HG03159 (cell line): Measurements from ENCODE around the gene CDH2.

Experiments
- ATAC-seq: cut with Tn5 transposase; IDR thresholded peaks from one replicate; pipeline ENCODE4 v1.9.1; 2021; ENCODE audit warnings: mild to moderate bottlenecking, moderate library complexity; ENCODE audit not compliant: unreplicated experiment

The CDH2 gene

DNA sequence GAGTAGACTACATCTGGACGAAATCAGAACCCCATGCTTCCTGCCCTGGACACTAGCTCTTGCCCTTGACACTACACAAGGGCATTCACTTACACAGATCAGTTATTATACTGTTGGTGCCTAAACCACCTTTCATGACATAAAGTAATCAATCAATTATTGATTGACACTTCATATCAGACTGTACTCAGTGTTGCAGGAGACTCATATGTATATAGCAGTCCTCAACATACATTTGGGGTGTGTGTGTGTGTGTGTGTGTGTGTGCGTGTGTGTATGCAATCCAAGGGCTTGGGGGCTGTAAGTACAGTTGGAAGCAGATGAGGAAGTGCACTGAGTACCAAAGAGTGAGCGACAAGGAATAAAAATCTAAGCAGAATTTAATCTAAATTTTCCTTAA is 5.1 kb downstream of the CDH2 start:
- no peak for ATAC-seq

DNA sequence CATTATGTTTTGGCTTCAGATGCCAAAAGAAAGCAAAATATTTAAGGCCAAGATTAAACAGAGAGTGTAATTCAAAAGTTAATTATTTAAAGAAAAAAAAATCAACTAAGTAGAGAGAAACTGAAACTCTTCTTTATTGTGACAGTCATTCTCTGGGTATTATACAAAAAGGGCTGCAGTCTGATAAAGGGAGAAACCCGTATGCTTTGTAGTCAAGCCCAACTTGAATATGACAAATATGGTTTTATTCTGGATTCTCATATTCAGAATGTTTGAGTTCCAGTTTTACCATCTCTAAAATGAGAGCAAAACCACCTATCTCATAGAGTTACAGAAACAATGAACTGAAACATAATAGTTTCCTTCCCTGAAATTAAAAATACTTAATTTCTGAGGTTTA is 8.2 kb downstream of the CDH2 start:
- ATAC-seq = no peak

- no peak for ATAC-seq
These were observed 9.0 kb downstream of the CDH2 start for GRCh38 chr18:28167835-28168349.

DNA sequence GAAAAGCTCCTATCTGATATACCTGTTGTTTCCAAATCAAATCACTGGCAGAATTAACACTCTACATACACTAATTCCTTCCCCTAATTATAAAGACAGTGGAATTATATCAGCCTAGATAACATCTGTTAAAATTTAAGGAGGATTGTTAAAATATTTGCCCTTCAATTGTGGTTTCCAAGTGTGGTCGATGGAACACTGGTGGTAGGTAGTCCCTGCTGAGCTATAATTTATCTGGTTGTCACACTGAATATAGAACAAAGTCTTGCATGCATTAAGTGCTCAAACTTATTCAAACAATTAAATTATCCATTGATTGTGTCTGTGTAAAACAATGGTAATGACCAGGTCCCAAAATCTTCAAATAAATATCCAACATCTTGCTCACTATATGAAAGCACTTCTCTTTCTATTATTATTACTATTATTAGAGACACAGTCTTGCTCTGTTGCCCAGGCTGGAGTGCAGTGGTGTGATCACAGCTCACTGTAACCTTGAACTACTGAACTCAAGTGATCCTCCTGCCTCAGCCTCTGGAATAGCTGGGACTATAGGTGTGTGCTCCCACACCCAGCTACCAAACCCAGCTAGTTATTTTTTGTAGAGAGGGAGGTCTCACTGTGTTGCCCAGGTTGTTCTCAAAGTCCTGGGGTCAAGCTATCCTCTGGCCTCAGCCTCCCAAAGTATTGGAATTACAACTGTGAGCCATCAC is 12.0 kb downstream of the CDH2 start:
- ATAC-seq = no peak

DNA sequence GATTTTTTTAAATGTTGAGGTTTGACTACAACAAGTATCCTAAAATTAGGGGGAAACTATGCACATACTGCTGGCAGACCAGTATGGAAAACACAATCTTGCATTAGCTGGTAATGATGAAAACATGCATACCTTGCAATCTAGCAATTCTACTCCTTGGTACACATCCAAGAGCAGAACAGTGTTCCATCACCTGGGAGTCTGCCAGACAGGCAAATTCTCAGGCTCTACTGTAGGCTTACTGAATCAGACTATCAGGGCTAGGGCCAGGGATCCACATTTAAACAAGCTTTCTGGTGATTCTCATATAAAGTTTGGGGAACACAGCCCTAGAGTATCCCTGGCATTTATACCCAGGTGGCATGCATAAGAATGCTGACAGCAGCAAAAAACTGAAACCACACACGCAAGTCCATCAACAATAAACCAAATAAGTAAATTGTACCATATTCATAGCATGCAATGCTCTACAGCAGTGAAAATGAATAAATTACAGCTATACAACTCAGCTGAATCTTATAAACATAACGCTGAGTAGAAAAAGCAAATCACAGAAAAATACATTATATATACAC is 13.6 kb downstream of the CDH2 start:
- ATAC-seq = no peak

DNA sequence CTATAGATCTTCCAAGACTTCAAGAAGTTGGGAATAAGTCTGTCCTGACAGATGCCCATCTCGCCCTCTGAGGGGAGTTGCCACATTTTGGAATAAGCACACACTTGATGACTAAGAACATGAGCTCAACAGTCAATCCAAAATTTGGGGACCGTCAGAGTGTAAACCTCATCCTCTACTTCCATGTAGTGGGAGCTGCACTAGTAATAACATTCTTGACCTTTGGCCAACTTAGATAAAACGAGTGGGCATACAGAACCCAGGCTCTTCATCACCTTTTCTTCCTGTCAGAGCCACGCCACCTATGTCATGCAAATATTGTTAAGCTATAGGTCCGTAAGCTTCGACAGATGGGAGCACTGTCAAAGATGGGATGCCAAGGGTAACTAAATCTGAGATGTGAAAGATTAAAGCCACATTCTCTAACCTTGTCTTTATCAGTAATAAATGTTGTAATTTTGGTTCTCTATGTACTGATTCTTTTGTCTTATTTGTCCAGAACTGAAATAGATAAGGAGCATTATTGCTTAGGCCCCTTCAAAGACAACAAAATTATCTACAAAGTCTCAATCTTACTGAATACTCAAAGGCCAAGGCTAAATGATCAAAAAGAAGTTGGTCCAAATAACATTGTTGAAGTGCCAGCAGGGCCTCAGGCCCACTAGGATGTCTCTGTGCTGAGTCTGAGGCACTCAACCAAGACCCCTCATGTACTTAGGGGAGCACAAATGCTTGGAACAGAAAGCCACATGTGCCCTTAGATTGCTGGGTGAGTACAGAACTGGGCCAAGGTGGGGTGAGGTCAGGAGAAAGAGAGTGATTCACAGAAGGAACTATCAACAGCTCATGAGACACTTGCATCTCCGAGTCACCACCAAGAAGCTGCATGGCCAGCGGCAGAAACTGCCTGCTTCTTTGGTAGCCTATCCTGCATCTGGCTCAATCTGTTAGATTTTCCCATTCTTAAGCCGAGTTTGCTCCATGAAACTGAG is 15.0 kb downstream of the CDH2 start:
- ATAC-seq = no peak

DNA sequence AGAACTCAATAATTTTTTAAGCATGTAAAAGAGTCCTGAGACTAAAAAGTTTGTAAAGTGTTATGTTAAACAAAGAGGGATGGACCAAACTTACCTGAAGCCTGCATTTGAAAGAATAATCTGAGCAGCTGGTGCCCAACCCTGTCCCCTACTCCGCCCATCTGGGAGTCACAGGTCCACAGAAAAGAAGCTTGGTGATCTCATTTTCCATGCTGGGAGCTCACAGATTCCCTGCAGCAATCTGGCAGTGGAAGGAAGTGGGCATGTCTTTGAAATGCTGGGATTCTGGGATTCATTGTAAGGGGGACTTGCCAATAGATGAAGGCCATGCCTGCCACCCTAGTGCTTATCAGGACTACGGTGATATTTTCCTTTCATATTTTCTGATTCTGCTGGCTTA is 17.9 kb downstream of the CDH2 start:
- no peak for ATAC-seq

- no peak for ATAC-seq
These were observed 18.8 kb downstream of the CDH2 start for GRCh38 chr18:28158083-28158581.

GRCh38 chr18:28153485-28154065 is 23.4 kb downstream of the CDH2 start:
- no peak for ATAC-seq

GRCh38 chr18:28152754-28153153 is 24.2 kb downstream of the CDH2 start:
- no peak for ATAC-seq

DNA sequence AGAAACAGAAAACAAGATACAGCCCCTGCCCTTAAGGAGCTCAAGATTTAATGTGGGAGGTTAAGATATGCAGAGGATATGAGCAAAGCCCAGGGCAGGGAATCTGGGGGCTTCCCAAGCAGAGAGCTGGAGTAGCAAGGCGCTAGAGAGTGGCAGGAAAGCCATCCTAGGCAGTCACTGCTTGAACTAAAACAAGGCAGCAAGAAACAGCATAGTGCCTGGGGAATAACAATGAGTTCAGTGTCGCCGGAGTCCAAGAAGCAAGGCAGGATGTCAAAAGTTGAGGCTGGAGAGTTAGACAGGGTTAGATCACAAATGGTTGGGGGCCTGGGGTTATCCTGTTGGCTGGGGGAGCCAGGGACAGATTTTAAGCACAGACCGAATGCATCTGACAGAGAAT is 24.6 kb downstream of the CDH2 start:
- no peak for ATAC-seq

- no peak for ATAC-seq
These were observed 25.5 kb downstream of the CDH2 start for GRCh38 chr18:28151434-28151833.

GRCh38 chr18:28150925-28151324 is 26.0 kb downstream of the CDH2 start:
- ATAC-seq = no peak

DNA sequence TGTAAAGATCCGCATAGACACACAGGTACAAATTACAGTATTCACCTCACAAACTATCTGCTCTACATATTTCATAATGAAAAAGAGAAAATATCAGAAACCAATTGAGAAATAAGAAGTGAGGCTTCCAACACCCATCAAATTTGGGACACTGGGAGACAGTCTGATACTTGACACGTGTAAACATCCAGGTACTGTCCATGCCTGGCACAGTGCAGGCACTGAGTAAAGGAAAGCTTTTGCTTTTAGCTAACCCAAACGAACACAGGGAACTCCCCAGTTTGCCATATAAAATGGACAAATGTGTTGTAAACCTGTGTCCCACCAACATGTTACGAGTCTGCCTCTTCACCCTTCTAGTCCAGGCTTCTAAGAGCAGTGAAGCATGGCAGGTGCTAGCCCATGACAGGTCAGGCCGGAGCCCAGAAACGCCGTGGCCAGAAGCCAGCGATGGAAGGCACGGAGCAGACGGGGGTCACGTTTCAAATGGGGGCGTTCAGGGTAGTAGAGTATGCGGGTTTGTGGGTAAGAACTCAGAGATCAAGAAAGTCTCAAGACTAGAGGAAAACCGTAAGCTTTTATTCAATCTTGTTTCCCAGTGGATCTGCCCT is 27.0 kb downstream of the CDH2 start:
- no peak for ATAC-seq

DNA sequence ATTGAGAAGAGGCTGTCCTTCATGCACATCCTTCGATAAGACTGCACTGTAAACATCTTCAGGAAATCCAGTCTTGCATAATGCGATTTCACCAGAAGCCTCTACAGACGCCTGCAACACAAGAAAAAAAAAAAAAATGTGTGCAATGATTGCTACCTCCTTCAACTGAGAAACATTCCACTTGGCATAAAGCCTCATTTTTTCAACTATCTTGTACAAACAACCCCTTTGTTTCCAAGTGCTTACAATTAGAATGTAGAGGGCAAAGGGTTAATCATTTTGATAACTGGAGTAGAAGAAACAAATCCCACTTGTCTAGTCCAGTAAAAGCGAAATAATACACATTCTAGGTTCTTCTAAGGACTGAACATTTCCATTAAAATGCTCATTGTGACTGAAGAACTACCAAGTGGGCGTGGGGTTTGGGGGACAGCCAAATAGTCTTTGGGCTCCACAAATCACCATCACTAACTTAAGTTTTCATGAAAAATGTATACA is 29.2 kb downstream of the CDH2 start:
- no peak for ATAC-seq

DNA sequence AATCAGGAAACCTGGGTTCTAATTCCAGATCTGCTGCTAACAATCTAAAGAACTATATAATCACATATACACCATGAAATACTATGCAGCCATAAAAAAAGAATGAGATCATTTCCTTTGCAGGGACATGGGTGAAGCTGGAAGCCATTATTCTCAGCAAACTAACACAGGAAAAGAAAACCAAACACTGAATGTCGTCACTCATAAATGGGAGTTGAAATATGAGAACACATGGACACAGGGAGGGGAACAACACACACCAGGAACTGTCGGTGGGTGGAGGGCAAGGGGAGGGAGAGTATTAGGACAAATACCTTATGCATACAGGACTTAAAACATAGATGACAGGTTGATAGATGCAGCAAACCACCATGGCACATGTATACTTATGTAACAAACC is 33.2 kb downstream of the CDH2 start:
- no peak for ATAC-seq

DNA sequence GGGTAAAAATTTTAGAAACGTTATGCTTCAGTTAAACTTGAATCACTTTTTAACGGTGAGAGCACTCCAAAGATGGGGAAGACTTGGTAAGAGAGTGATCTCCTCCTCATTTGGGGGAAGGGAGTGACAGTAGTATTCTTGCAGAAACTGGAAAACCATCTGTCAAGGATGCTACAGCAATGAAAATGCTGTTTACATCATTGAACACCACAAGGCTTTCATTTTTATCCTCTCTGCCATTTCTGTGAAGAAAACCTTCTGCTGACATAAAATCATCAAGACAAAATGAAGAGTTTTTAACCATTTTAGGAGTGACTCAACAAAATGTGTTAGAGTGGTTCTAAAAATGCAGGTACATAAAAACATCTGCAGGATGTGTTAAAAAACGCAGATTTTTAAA is 38.1 kb downstream of the CDH2 start:
- no peak for ATAC-seq

- no peak for ATAC-seq
These were observed 40.9 kb downstream of the CDH2 start for GRCh38 chr18:28136071-28136470.

GRCh38 chr18:28134774-28135173 is 42.2 kb downstream of the CDH2 start:
- no peak for ATAC-seq

DNA sequence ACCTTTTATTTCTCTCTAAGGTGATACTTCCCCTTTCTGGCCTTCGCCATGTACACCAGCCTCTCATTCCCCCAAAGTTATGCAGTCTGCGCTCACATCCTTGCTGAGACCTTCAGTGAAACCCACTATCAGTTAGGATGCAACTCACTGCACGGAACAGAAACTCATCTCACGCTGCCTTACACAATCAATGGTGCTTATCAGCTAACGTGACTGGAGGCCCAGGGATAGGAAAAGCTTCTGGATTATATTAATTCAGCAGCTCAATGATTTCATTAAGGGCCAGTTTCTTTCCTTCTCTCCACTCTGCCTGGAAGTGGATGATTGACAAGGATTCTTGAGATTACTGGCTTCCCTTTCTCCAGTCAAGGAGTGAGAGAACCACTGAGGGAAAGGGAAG is 44.8 kb downstream of the CDH2 start:
- no peak for ATAC-seq

DNA sequence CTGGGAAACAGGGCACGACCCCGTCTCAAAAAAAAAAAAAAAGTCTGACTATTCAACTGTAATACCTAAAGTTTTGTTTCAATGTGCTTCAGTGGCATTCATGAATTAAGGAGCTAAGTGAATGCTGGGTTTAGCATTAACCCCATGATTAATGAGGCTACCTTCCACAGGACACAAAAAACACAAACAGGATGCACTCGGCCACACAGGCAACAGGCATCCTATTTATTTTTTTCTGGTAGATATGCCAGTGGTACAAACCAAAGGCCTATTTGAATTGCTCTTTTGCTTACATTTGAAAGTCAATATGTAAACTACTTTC is 48.3 kb downstream of the CDH2 start:
- ATAC-seq = no peak
